Kidney capillary endothelial cell (primary cell): Measurements from ENCODE around the gene MSL2.
"Not testable (repeated sequence)": the region's sequence is repeated elsewhere in the genome, so short reads cannot be mapped to it uniquely, and the experiment has no call there.

Experiments
- DNase-seq: peaks from one replicate; pipeline ENCODE4 v3.0.0-alpha.2; 2018; ENCODE audit warnings: low spot score

MSL2 gene, protein sequence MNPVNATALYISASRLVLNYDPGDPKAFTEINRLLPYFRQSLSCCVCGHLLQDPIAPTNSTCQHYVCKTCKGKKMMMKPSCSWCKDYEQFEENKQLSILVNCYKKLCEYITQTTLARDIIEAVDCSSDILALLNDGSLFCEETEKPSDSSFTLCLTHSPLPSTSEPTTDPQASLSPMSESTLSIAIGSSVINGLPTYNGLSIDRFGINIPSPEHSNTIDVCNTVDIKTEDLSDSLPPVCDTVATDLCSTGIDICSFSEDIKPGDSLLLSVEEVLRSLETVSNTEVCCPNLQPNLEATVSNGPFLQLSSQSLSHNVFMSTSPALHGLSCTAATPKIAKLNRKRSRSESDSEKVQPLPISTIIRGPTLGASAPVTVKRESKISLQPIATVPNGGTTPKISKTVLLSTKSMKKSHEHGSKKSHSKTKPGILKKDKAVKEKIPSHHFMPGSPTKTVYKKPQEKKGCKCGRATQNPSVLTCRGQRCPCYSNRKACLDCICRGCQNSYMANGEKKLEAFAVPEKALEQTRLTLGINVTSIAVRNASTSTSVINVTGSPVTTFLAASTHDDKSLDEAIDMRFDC

DNA sequence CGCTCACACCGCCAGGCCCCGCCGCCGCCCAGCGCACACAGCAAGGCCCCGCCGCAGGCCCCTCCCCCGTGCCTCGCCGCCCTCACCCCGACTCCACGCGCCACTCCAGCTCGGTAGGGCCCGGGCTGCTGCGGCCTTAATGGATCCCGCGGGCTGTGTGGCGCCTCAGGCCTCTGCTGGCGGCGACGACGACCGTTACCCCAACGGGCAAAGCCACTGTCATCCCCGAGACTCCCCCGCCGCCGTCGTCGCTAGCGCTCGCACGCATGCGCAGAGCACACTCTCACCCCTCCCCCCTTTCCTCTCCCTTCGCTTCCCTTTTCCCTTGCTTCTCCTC lies at the start of gene MSL2:
Gene MSL2, minus strand, starts transcription at position 272 of the 337 bp plus-strand sequence. CDS start 1,222 bp downstream, outside the sequence.
- DNase-seq = no peak

- no peak for DNase-seq
Observed at GRCh38 chr3:136245691-136246090, 49.6 kb upstream of the MSL2 start.

- no peak for DNase-seq
Observed at GRCh38 chr3:136239094-136239493, 43.0 kb upstream of the MSL2 start.

DNA sequence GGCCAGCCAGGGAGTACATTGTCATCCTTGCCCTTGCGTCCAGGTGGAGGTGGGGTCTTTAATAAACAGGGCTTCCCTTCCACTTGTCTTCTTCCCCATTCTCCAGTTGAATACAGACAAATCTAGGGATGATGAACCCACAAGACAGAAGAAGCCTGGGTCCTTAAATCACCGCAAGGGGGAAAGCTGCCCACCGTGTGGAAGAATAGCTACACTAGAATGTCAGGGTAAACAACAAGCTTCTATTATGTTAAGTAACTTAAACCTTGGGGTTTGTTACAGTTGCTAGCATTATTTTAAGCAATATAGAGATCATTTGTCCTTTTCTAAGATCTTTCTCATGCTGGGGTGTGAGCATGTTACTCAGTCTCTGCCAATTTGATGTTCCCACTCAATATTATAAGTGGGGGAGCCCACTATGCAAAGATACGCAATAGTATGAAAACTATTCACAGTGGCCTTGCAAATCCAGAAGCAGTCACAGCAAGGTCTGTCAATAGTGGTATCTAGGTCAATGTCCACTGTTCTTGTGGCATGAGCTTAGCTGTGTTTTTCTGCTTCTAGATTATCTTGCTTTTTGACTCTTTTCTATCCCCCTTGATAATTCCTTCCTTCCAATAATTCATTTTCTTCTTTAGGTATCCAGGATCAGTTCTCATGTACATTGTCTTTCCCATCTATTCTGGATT lies 42.0 kb upstream of the MSL2 start:
- no peak for DNase-seq

DNA sequence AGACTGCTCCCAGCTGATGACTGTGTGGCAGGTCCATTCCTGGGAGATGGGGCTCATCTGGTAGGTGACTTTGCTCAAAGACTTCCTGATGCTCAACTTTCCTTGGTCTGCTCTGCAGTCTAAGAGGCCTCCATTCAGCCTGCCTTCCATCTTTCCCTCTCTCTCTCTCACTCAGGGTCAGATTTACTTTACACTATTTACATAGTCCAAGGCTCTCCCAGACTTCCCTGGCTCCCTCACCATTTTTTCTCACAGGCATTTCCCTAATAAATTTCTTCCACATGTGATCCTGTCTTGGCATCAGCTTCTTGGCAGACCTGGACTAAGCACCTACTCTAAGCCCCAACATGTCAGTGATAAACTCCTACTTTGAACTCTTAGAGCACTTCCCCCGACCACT lies 41.0 kb upstream of the MSL2 start:
- DNase-seq = no peak

- DNase-seq = no peak
Observed at GRCh38 chr3:136236109-136236508, 40.0 kb upstream of the MSL2 start.

DNA sequence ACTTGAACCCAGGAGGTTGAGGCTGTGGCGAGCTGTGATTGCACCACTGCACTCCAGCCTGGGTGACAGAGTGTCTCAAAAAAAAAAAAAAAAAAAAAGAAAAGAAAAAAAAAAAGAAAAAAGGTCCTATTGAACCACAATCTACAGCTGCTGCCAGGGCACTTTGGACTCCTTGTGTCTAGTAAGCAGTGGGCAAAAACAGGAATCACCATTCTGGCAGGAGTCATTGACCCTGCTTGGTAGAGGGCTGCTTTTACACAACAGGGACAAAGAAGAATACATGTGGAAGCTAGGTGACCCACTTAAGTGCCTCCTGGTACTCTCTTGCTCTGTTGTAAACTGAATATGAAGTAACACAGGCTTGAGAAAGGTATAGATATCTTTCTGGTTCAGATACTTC lies 39.4 kb upstream of the MSL2 start:
- no peak for DNase-seq

GRCh38 chr3:136232413-136232812 lies 36.3 kb upstream of the MSL2 start:
- DNase-seq = no peak

GRCh38 chr3:136222746-136223145 lies 26.6 kb upstream of the MSL2 start:
- DNase-seq = not testable (repeated sequence)

DNA sequence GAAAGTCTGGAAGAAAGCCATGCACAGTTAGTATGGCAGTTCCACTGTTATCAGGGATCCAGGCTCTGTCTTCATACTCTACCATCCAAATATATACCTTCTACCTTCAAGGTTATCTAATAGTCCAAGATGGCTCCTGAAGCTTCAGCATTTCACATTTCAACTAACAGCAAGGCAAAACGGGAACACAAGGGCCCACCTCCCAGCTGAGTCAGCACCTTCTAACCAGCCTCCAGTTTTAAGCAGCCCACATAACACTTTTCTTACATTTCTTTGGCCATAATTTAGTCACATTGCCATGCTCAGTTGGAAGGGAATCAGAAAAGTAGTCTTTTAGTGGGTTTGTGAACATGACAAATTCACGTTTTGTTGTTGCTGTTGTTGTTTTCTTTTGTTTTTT lies 15.4 kb upstream of the MSL2 start:
- no peak for DNase-seq

DNA sequence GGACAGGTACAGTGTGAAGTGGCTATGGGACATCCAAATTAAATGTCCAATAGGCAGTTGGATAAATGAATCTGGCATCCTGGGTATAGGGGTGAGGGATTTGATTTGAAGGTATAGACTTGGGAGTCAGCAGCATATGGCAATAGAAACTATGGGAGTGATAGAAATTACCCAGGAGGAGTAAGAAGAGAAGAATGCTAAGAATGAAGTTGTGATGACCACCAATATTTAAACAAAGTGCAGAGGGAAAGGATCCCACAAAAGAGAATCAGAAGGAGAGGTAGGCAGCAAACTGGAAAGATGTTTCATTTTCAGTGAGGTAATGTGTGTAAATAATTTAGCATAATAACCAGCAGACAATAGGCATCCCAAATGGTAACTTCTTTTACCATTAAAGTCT lies 13.8 kb upstream of the MSL2 start:
- DNase-seq = no peak

DNA sequence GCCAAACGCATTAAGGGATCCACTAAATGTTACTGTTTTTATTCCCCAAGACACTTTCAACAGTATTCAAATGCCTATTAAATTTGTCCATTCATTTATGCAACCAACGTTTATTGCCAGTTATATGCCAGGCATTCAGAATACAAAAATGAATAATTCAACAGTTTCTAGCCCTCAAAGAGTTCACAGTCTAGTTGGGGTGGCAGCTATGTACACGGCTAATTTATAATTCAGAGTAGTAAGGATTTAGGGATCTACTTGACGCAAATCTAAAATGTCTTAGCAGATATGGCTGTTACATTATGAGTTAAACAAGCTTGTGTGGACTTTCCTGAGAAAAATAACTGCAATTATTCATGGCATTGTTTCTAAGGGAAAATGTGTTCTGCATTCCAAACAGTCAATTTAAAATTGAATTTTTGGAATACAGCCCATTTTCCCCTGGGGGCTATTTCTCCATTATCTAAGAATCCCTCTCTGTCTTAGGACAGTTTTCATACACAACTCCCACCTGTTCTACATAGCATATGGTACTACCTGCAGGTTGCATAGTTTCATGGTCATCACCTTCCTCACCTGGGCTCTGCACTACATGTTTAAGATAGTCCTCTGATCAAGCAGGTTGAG lies 11.5 kb upstream of the MSL2 start:
- DNase-seq = no peak

DNA sequence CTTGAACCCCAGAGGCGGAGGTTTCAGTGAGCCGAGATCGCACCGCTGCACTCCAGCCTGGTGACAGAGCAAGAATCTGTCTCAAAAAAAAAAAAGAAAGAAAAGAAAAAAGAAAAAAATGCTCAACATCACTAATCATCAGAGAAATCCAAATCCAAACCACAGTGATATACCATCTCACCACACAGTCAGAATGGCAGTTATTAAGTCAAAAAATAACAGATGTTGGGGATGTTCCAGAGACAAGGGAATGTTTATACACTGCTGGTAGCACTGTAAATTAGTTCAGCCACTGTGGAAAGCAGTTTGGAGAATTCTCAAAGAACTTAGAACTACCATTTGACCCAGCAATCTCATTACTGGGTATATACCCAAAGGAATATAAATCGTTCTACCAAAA lies 3.1 kb upstream of the MSL2 start:
- not testable (repeated sequence) for DNase-seq

- not testable (repeated sequence) for DNase-seq
Observed at GRCh38 chr3:136198462-136199078, 2.4 kb upstream of the MSL2 start.

- peak; percentile 17 for DNase-seq
Observed at GRCh38 chr3:136197159-136197793, 1.1 kb upstream of the MSL2 start.

DNA sequence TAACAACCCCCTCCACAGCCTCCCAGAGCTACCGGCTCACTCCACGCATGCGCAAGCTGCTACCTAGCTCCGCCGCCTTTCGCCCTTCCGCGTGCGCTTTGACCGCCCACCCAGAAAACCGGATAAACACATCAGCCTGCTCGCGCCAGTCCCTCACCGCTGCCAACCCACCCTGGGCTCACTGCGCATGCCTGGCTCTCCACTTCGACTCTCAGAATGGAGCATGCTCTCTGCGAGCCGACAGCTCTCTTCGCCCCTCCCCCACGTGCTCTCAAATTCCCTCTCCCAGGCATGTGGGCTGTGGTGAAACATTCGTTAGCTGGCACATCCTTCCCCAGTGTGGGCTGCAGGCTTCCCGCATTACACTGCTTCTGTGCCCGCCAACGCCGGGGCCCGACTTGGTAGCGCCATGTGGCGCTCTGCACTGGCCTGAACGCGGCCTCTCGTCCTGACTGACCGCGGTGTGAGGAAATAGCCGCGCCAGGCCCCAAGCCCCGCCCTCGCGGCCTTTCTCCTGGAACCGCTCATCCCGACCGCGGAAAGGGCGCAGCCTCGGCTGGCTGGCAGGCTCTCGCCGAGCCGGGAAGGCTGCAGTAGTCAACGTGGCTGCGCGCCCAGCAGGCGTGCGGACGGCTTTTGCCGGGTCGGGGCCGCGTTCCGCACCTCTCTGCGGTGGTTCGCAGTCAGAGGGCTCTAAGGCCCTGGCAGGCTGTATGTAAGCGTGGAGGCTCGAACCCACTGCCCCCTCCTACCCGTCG lies 445 bp upstream of the MSL2 start:
- peak; percentile 100 for DNase-seq

DNA sequence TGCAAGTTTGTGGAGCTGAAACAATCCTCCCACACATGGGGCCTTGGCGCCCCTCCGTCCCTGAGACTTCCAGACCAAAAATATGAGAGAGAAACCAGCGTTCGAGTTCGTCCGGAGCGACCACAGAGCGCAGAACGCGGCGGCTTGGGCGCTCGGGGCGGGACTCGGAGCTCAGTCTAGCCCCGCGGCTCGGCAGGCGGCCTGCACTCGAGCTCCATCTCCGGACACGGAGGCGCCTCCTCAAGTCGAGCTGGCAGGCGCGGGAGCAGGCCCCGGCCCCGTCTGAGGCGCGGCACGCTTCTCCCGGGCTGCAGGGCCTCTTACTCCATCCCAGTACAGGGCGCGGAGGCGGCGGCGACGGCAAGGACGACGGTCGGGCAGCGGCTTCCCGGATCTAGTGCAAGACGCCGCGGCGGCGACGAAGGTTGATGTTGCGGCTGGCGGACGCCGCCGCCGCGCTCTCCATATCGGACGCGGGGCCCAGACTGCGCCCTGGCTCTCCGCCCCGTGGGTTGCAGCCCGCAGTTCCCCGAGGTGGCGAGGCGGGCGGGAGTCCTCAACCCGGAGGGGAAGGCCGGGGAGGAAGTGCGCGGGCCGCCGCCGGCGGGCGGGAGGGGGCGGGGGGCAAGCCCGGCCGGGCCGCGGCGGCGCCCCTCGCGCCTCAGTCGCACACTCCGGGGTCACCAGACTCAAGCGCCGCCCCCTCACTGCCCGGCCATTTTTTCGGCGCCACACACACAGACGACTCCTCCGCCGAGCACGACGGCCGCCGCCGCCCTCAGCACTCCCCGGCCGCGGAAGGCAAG lies 674 bp downstream of the MSL2 start:
- peak; percentile 56 for DNase-seq

DNA sequence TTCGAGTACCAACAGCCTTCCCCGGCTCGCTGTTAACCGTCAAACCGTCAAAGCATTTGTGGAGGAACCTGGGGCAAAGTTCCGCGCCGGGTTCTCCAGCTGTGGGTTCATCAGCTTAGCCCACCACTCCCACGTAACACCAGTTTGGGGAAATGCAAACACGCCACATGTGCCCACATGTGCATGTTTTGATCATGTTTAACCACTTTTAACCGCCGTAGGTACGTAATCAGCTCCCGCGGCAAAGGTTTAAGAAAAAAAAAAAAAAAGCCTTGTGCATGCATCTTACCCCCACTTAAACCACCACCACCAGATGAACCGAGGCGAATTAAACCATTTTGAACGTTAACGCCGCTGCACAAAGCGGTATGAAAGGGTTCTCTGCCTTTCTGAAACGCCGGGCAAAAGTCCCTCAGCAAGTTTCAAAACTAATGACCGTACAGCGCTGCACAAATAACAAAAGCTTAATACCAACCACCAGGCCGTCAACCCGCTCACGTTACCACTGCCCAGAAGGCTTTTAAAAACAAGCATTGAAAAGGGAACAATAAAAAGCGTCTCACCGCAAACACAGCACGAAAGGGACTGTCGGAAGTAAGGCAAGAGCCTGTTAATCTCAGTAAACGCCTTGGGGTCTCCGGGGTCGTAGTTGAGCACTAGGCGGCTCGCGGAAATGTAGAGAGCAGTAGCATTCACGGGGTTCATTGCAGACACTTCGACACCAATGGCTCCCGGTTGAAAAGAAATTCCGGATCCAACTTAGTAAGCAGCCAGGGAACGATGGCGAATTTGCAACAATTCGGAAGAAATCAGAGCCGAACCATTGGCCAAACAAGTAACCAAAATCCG lies 1.5 kb downstream of the MSL2 start:
- peak; percentile 20 for DNase-seq
